Gastroesophageal sphincter (tissue), 3 donors: ENCODE data around the gene MICU2.

ENCODE experiments used
- CTCF ChIP-seq, 4 experiments: fragments of 200-600 bp in 2 of 4; fragments of 450-650 bp in 2 of 4; sonication (generic) in 1 of 4; IDR thresholded peaks; one replicate each; pipeline ENCODE4 v1.5.1; 2017 to 2019; ENCODE audit warnings: antibody characterized with exemption in 4 of 4, mild to moderate bottlenecking in 2 of 4, moderate library complexity in 2 of 4
- POLR2A ChIP-seq, 2 donors: fragments of 450-650 bp; IDR thresholded peaks; one replicate each; pipeline ENCODE4 v1.6.1; 2017; ENCODE audit warnings: antibody characterized with exemption in 2 of 2, mild to moderate bottlenecking in 2 of 2, moderate library complexity in 1 of 2

- TF ChIP-seq POLR2A (IDR thresholded peaks at IDR 0.05) (no peak), CTCF (IDR thresholded peaks at IDR 0.05) (no peak)
These were observed 28.2 kb upstream of the MICU2 start for GRCh38 chr13:21632196-21632595.
